GM18868 (cell line): Measurements from ENCODE around the gene STPG4.
A peak's percentile ranks its signal among the peaks of the same experiment; 100 is the strongest.
"Not testable (repeated sequence)": the region's sequence is repeated elsewhere in the genome, so short reads cannot be mapped to it uniquely, and the experiment has no call there.

Source experiments
- ATAC-seq: cut with Tn5 transposase; IDR thresholded peaks from one replicate; pipeline ENCODE4 v1.9.1; 2021; ENCODE audit warnings: mild to moderate bottlenecking, moderate library complexity; ENCODE audit not compliant: unreplicated experiment

The STPG4 gene

GRCh38 chr2:47155091-47155876, at the start of gene STPG4:
Gene STPG4, minus strand, starts transcription at chr2:47155308. Its CDS starts 57 bp downstream, at chr2:47155251.
- ATAC-seq, result no peak

- ATAC-seq, result no peak
These were observed 49.6 kb upstream of the STPG4 start for GRCh38 chr2:47204691-47205090.

GRCh38 chr2:47203995-47204394, 48.9 kb upstream of the STPG4 start:
- ATAC-seq, result no peak

GRCh38 chr2:47201224-47201623, 46.1 kb upstream of the STPG4 start:
- no peak for ATAC-seq

GRCh38 chr2:47198985-47199451, 43.9 kb upstream of the STPG4 start:
- no peak for ATAC-seq

GRCh38 chr2:47196499-47196898, 41.4 kb upstream of the STPG4 start:
- no peak for ATAC-seq

GRCh38 chr2:47196046-47196445, 40.9 kb upstream of the STPG4 start:
- no peak for ATAC-seq

- ATAC-seq, result no peak
These were observed 40.0 kb upstream of the STPG4 start for GRCh38 chr2:47195148-47195547.

- ATAC-seq, result no peak
These were observed 39.3 kb upstream of the STPG4 start for GRCh38 chr2:47194410-47194809.

GRCh38 chr2:47193607-47194006, 38.5 kb upstream of the STPG4 start:
- ATAC-seq, result no peak

- no peak for ATAC-seq
These were observed 35.2 kb upstream of the STPG4 start for GRCh38 chr2:47190188-47190881.

GRCh38 chr2:47189635-47190034, 34.5 kb upstream of the STPG4 start:
- no peak for ATAC-seq

GRCh38 chr2:47187069-47187468, 32.0 kb upstream of the STPG4 start:
- ATAC-seq, result no peak

GRCh38 chr2:47186351-47186750, 31.2 kb upstream of the STPG4 start:
- no peak for ATAC-seq

GRCh38 chr2:47185098-47185497, 30.0 kb upstream of the STPG4 start:
- ATAC-seq, result not testable (repeated sequence)

GRCh38 chr2:47181176-47181575, 26.1 kb upstream of the STPG4 start:
- ATAC-seq, result no peak

GRCh38 chr2:47180531-47180930, 25.4 kb upstream of the STPG4 start:
- ATAC-seq, result no peak

GRCh38 chr2:47179388-47179787, 24.3 kb upstream of the STPG4 start:
- no peak for ATAC-seq

- no peak for ATAC-seq
These were observed 23.2 kb upstream of the STPG4 start for GRCh38 chr2:47178341-47178740.

- peak; percentile 2 for ATAC-seq
These were observed 22.0 kb upstream of the STPG4 start for GRCh38 chr2:47177043-47177565.

- ATAC-seq, result no peak
These were observed 19.7 kb upstream of the STPG4 start for GRCh38 chr2:47174733-47175361.
